AG20443 (cell line): ENCODE data around the gene DIS3L2.
A peak's percentile ranks its signal among the peaks of the same experiment; 100 is the strongest.

Source experiments
- DNase-seq: peaks from one replicate; pipeline ENCODE4 v3.0.0; 2012; ENCODE audit warnings: low spot score, mixed read lengths

The DIS3L2 gene

GRCh38 chr2:232268636-232269165 lies 307.2 kb downstream of the DIS3L2 start:
- no peak for DNase-seq

GRCh38 chr2:232269867-232270266 lies 308.4 kb downstream of the DIS3L2 start:
- no peak for DNase-seq

- DNase-seq = no peak
Observed at GRCh38 chr2:232273903-232274643, 312.6 kb downstream of the DIS3L2 start.

- DNase-seq = no peak
Observed at GRCh38 chr2:232275670-232276069, 314.2 kb downstream of the DIS3L2 start.

GRCh38 chr2:232276084-232276732 lies 314.7 kb downstream of the DIS3L2 start:
- no peak for DNase-seq

GRCh38 chr2:232276733-232277313 lies 315.3 kb downstream of the DIS3L2 start:
- no peak for DNase-seq

- DNase-seq = no peak
Observed at GRCh38 chr2:232278534-232278933, 317.0 kb downstream of the DIS3L2 start.

- no peak for DNase-seq
Observed at GRCh38 chr2:232280341-232280740, 318.8 kb downstream of the DIS3L2 start.

GRCh38 chr2:232281858-232282507 lies 320.5 kb downstream of the DIS3L2 start:
- no peak for DNase-seq

- no peak for DNase-seq
Observed at GRCh38 chr2:232282508-232283055, 321.1 kb downstream of the DIS3L2 start.

GRCh38 chr2:232286001-232286868 lies 324.7 kb downstream of the DIS3L2 start:
- DNase-seq = no peak

GRCh38 chr2:232287316-232287715 lies 325.8 kb downstream of the DIS3L2 start:
- DNase-seq = no peak

- DNase-seq = no peak
Observed at GRCh38 chr2:232288489-232289030, 327.0 kb downstream of the DIS3L2 start.

GRCh38 chr2:232290668-232291067 lies 329.2 kb downstream of the DIS3L2 start:
- DNase-seq = no peak

GRCh38 chr2:232291343-232291742 lies 329.8 kb downstream of the DIS3L2 start:
- DNase-seq = no peak

GRCh38 chr2:232292395-232293154 lies 331.1 kb downstream of the DIS3L2 start:
- peak; percentile 74 for DNase-seq

- DNase-seq = no peak
Observed at GRCh38 chr2:232293191-232293590, 331.7 kb downstream of the DIS3L2 start.

- DNase-seq = no peak
Observed at GRCh38 chr2:232295971-232296370, 334.5 kb downstream of the DIS3L2 start.

- DNase-seq = no peak
Observed at GRCh38 chr2:232296776-232297525, 335.4 kb downstream of the DIS3L2 start.
